ENCODE data around the gene LAMA1. TPM values are rescaled to one million over a fixed set of nuclear protein-coding genes. Genes with fewer than 3 reads are reported as not detected.

LAMA1 gene
- total and polyA plus RNA-seq, 10 of the 15 experiments (the other 5 are each of a cell fraction or from before 2014, with no cell fraction given), result under 0.01 to 1.9 (median 0.06) TPM; not detected in 6

DNA sequence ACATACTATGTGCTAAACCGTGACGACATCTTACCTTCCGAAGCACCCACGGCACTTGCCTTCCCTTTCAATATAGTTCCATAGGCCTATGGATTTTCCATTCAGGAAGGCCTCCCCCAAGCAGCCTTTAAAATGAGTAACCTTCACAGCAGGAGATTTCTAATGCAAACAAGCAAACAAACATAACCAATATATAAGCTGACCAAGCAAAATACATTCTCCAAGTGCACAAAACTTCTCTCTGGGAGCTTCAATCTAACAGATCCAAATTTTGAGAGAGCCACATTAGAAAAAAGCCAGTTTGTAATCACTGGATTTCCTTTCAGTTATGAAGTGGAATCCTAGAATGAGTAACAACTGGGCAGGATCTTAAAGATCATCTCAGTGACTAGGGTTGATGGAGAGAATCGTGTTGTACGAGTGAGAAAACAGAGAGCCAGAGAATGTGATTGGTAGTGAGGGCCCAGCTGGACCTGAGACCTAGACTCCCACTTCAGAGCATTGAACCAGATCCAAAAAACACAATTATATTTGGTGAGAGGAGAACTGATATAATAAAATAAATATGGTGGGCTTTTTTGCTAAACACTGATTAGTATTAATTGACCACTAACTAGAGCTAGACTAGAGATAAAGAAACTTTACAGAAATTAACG lies 145.6 kb downstream of the LAMA1 start (continued):
- TF ChIP-seq, protein P1, sequence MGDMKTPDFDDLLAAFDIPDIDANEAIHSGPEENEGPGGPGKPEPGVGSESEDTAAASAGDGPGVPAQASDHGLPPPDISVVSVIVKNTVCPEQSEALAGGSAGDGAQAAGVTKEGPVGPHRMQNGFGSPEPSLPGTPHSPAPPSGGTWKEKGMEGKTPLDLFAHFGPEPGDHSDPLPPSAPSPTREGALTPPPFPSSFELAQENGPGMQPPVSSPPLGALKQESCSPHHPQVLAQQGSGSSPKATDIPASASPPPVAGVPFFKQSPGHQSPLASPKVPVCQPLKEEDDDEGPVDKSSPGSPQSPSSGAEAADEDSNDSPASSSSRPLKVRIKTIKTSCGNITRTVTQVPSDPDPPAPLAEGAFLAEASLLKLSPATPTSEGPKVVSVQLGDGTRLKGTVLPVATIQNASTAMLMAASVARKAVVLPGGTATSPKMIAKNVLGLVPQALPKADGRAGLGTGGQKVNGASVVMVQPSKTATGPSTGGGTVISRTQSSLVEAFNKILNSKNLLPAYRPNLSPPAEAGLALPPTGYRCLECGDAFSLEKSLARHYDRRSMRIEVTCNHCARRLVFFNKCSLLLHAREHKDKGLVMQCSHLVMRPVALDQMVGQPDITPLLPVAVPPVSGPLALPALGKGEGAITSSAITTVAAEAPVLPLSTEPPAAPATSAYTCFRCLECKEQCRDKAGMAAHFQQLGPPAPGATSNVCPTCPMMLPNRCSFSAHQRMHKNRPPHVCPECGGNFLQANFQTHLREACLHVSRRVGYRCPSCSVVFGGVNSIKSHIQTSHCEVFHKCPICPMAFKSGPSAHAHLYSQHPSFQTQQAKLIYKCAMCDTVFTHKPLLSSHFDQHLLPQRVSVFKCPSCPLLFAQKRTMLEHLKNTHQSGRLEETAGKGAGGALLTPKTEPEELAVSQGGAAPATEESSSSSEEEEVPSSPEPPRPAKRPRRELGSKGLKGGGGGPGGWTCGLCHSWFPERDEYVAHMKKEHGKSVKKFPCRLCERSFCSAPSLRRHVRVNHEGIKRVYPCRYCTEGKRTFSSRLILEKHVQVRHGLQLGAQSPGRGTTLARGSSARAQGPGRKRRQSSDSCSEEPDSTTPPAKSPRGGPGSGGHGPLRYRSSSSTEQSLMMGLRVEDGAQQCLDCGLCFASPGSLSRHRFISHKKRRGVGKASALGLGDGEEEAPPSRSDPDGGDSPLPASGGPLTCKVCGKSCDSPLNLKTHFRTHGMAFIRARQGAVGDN (IDR thresholded peaks at IDR 0.05), result no peak
- TF ChIP-seq SMAD1 (IDR thresholded peaks at IDR 0.05; ENCODE audit: low read depth, partially characterized antibody), result no peak
- TF ChIP-seq TCF7 (IDR thresholded peaks at IDR 0.05; ENCODE audit: borderline replicate concordance), result no peak
- TF ChIP-seq CHD1 (IDR thresholded peaks at IDR 0.05; ENCODE audit: low read depth, low read length), result no peak
- TF ChIP-seq, protein P2, sequence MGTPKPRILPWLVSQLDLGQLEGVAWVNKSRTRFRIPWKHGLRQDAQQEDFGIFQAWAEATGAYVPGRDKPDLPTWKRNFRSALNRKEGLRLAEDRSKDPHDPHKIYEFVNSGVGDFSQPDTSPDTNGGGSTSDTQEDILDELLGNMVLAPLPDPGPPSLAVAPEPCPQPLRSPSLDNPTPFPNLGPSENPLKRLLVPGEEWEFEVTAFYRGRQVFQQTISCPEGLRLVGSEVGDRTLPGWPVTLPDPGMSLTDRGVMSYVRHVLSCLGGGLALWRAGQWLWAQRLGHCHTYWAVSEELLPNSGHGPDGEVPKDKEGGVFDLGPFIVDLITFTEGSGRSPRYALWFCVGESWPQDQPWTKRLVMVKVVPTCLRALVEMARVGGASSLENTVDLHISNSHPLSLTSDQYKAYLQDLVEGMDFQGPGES (IDR thresholded peaks at IDR 0.05), result no peak
- no peak for TF ChIP-seq ZBED1 (IDR thresholded peaks at IDR 0.05; ENCODE audit: borderline replicate concordance)

DNA sequence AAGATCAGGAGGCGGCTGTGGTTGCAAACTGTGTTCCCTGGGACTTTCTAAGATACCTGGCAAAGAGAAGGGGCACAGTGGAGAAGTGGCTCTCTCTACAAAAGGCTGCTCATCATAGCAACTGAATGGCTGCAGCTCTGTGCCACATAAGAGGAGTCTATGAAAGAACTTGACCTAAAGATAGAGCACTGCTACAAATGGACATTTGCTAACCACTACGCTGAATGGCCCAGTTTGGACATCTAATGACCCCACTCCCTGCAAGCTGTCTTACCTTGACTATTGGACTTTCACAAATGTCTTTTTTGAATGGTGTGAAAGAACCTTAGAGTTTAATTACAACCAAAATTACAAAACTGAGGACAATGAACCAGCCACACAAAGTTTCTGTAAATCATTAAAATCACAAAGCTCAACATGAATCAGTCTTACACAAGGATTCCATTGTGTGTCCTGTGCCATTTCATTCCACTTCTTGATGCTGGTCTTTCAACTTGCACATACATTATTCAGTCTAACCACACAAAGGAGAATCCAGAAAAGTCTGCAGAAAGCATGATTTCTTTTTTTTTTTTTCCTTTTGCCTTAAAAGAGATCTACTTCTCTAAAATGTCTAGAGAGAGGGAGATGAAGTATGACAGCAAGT lies 154.0 kb downstream of the LAMA1 start:
- no peak overlapping the region for H2AFZ ChIP-seq (ENCODE audit: control insufficient read depth, low read depth, low read length)
- no peaks in the 10 kb centered on the region for H3K4me1 ChIP-seq (ENCODE audit: control insufficient read depth, insufficient read depth, low read length)
- H3K27ac ChIP-seq (ENCODE audit: control insufficient read depth, insufficient read depth), result no peak overlapping the region
- no peak overlapping the region for H3K9ac ChIP-seq (ENCODE audit: control insufficient read depth, insufficient read depth, low read length)
- no peak overlapping the region for H3K4me3 ChIP-seq
- ChIA-PET RAD21 (ENCODE audit: unreplicated experiment) (no interaction called here), CTCF (no interaction called here), POLR2A (no interaction called here), SMC1A (ENCODE audit: uncharacterized antibody, unreplicated experiment) (no interaction called here)
- H4K20me1 ChIP-seq (ENCODE audit: control insufficient read depth, insufficient read depth), result no peaks in the 10 kb centered on the region
- DNase-seq (ENCODE audit: low read depth, low spot score), result no peak
- in situ Hi-C loops (cut with MboI) (loop anchor here (10.0 kb wide), 1 partner anchor 61 kb away; no protein-coding TSS in a partner anchor), intact Hi-C loops (cut with micrococcal nuclease; ENCODE audit: unreplicated experiment) (no loop called here)
- FAIRE-seq, result no peak
- H3K27me3 ChIP-seq (replicated peaks in 1 of 2; ENCODE audit: control insufficient read depth in 2 of 2, insufficient read depth in 2 of 2, low read length in 1 of 2), result no peaks in the 10 kb centered on the region; a peak in 2 of 4 replicates
- no peaks in the 10 kb centered on the region for H3K79me2 ChIP-seq (ENCODE audit: control insufficient read depth, insufficient read depth, low read length)
- BruUV-seq (replicated peaks), result no TSS peak
- no peaks in the 10 kb centered on the region for H3K36me3 ChIP-seq (ENCODE audit: control insufficient read depth in 2 of 2, insufficient read depth in 2 of 2, low read length in 1 of 2)
- no peaks in the 10 kb centered on the region for H3K9me3 ChIP-seq (replicated peaks; ENCODE audit: control insufficient read depth, insufficient read depth, low read length)
- no peak overlapping the region for H3K4me2 ChIP-seq (ENCODE audit: control insufficient read depth, insufficient read depth)
- no peak for ATAC-seq
- 0% methylated on average over 2 of the region's 2 CpGs for WGBS (ENCODE audit: insufficient coverage, insufficient replicate concordance, low lambda C conversion rate, missing lambda C conversion rate)
- no peak for TF ChIP-seq JUND (IDR thresholded peaks at IDR 0.05; ENCODE audit: low read depth, low read length)
- no peak for TF ChIP-seq ZNF207 (IDR thresholded peaks at IDR 0.05; ENCODE audit: borderline replicate concordance)
- TF ChIP-seq, protein P3, sequence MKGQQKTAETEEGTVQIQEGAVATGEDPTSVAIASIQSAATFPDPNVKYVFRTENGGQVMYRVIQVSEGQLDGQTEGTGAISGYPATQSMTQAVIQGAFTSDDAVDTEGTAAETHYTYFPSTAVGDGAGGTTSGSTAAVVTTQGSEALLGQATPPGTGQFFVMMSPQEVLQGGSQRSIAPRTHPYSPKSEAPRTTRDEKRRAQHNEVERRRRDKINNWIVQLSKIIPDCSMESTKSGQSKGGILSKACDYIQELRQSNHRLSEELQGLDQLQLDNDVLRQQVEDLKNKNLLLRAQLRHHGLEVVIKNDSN (IDR thresholded peaks at IDR 0.05; ENCODE audit: borderline replicate concordance, extremely low read length, insufficient read depth, low read depth, low read length), result no peak
- TF ChIP-seq CBX5 (IDR thresholded peaks at IDR 0.05; ENCODE audit: low read depth), result no peak
- TF ChIP-seq, protein P4, sequence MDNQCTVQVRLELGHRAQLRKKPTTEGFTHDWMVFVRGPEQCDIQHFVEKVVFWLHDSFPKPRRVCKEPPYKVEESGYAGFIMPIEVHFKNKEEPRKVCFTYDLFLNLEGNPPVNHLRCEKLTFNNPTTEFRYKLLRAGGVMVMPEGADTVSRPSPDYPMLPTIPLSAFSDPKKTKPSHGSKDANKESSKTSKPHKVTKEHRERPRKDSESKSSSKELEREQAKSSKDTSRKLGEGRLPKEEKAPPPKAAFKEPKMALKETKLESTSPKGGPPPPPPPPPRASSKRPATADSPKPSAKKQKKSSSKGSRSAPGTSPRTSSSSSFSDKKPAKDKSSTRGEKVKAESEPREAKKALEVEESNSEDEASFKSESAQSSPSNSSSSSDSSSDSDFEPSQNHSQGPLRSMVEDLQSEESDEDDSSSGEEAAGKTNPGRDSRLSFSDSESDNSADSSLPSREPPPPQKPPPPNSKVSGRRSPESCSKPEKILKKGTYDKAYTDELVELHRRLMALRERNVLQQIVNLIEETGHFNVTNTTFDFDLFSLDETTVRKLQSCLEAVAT (IDR thresholded peaks at IDR 0.05), result no peak
- no peak for TF ChIP-seq GATAD2B (conservative IDR thresholded peaks at IDR 0.05; ENCODE audit: low read depth)
- no peak for TF ChIP-seq STAT3 (IDR thresholded peaks at IDR 0.05; ENCODE audit: low read depth, low read length)

Data from GM12878 (cell line).